SK-N-SH treated with all-trans-retinoic acid at 6 μM for 48 hours (cell line): ENCODE results near the gene SLC26A2.

Experiments used
- ARNTL ChIP-seq: fragments of 450-650 bp; formaldehyde crosslinking; IDR thresholded peaks from 2 replicates; pipeline ENCODE4 v1.5.0; 2020; ENCODE audit warnings: low read depth, mild to moderate bottlenecking, moderate library complexity, borderline replicate concordance
- GLIS3 ChIP-seq: fragments of 250-450 bp; sonication (Bioruptor Pico); IDR thresholded peaks from 2 replicates; pipeline ENCODE4 v1.5.0; 2020; ENCODE audit warnings: mild to moderate bottlenecking, moderate library complexity
- POU6F1 ChIP-seq: fragments of 250-450 bp; sonication (Bioruptor Pico); IDR thresholded peaks from 2 replicates; pipeline ENCODE4 v1.8.0; 2021; ENCODE audit warnings: low read depth, mild to moderate bottlenecking, moderate library complexity, borderline replicate concordance
- RARB ChIP-seq: fragments of 250-450 bp; sonication (Bioruptor Pico); IDR thresholded peaks from 2 replicates; pipeline ENCODE4 v1.8.0; 2021; ENCODE audit warnings: mild to moderate bottlenecking, moderate library complexity
- TOX ChIP-seq: fragments of 250-450 bp; sonication (Bioruptor Pico); IDR thresholded peaks from 2 replicates; pipeline ENCODE4 v1.8.0; 2021; ENCODE audit warnings: mild to moderate bottlenecking, moderate library complexity, borderline replicate concordance
- ZC3H10 ChIP-seq: fragments of 250-450 bp; sonication (Bioruptor Pico); IDR thresholded peaks from 2 replicates; pipeline ENCODE4 v1.5.1; 2021; ENCODE audit warnings: mild to moderate bottlenecking, moderate library complexity
- ZFP30 ChIP-seq: fragments of 450-650 bp; formaldehyde crosslinking; IDR thresholded peaks from 2 replicates; pipeline ENCODE4 v1.5.0; 2022; ENCODE audit warnings: mild to moderate bottlenecking, moderate library complexity
- TF ChIP-seq, protein P1 (sequence below): fragments of 250-450 bp; sonication (Bioruptor Pico); IDR thresholded peaks from 2 replicates; pipeline ENCODE4 v1.8.0; 2020; ENCODE audit warnings: mild to moderate bottlenecking, moderate library complexity, borderline replicate concordance
- TF ChIP-seq, protein P2 (sequence below): fragments of 250-450 bp; sonication (Bioruptor Pico); IDR thresholded peaks from 2 replicates; pipeline ENCODE4 v1.5.0; 2020; ENCODE audit warnings: mild to moderate bottlenecking, moderate library complexity

- TF ChIP-seq POU6F1 (no peak), ARNTL (CRISPR knock-in tag) (no peak), GLIS3 (CRISPR knock-in tag) (no peak), RARB (CRISPR knock-in tag) (no peak), ZC3H10 (CRISPR knock-in tag) (no peak), ZFP30 (CRISPR knock-in tag) (no peak), TOX (no peak)
- TF ChIP-seq, protein P1, sequence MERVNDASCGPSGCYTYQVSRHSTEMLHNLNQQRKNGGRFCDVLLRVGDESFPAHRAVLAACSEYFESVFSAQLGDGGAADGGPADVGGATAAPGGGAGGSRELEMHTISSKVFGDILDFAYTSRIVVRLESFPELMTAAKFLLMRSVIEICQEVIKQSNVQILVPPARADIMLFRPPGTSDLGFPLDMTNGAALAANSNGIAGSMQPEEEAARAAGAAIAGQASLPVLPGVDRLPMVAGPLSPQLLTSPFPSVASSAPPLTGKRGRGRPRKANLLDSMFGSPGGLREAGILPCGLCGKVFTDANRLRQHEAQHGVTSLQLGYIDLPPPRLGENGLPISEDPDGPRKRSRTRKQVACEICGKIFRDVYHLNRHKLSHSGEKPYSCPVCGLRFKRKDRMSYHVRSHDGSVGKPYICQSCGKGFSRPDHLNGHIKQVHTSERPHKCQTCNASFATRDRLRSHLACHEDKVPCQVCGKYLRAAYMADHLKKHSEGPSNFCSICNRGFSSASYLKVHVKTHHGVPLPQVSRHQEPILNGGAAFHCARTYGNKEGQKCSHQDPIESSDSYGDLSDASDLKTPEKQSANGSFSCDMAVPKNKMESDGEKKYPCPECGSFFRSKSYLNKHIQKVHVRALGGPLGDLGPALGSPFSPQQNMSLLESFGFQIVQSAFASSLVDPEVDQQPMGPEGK (CRISPR knock-in tag), result no peak
- TF ChIP-seq, protein P2, sequence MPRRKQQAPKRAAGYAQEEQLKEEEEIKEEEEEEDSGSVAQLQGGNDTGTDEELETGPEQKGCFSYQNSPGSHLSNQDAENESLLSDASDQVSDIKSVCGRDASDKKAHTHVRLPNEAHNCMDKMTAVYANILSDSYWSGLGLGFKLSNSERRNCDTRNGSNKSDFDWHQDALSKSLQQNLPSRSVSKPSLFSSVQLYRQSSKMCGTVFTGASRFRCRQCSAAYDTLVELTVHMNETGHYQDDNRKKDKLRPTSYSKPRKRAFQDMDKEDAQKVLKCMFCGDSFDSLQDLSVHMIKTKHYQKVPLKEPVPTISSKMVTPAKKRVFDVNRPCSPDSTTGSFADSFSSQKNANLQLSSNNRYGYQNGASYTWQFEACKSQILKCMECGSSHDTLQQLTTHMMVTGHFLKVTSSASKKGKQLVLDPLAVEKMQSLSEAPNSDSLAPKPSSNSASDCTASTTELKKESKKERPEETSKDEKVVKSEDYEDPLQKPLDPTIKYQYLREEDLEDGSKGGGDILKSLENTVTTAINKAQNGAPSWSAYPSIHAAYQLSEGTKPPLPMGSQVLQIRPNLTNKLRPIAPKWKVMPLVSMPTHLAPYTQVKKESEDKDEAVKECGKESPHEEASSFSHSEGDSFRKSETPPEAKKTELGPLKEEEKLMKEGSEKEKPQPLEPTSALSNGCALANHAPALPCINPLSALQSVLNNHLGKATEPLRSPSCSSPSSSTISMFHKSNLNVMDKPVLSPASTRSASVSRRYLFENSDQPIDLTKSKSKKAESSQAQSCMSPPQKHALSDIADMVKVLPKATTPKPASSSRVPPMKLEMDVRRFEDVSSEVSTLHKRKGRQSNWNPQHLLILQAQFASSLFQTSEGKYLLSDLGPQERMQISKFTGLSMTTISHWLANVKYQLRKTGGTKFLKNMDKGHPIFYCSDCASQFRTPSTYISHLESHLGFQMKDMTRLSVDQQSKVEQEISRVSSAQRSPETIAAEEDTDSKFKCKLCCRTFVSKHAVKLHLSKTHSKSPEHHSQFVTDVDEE (CRISPR knock-in tag), result no peak
Measured at GRCh38 chr5:149988126-149988525, 27.6 kb downstream of the SLC26A2 start.
